Osteoblast (primary cell): ENCODE results near the gene RPRD1B. TPM values are rescaled to one million over a fixed set of nuclear protein-coding genes. Genes with fewer than 3 reads are reported as not detected.

Experiments
- DNase-seq: peaks from one replicate; pipeline ENCODE4 v3.0.0; 2011; ENCODE audit warnings: low spot score, mixed read lengths; ENCODE audit not compliant: insufficient read length; ENCODE audit errors: missing footprints
- H2AFZ ChIP-seq: 2 replicates; pipeline ENCODE4 v1.6.0; 2011; ENCODE audit warnings: mild to moderate bottlenecking, low read length
- H3K27ac ChIP-seq: 2 replicates; pipeline ENCODE4 v1.5.1; 2011; ENCODE audit warnings: mild to moderate bottlenecking, low read depth, low read length, moderate library complexity
- H3K27me3 ChIP-seq: 2 replicates; pipeline ENCODE4 v1.6.0; 2012; ENCODE audit warnings: mild to moderate bottlenecking, control low read depth, inconsistent platforms, low read length, moderate library complexity; ENCODE audit not compliant: insufficient read depth
- H3K36me3 ChIP-seq: 2 replicates; pipeline ENCODE4 v1.5.1; 2011; ENCODE audit warnings: mild to moderate bottlenecking, low read length, control low read depth, moderate library complexity; ENCODE audit not compliant: insufficient read depth
- H3K4me1 ChIP-seq: 2 replicates; pipeline ENCODE4 v1.5.1; 2011; ENCODE audit warnings: mild to moderate bottlenecking, low read length, control low read depth, moderate library complexity; ENCODE audit not compliant: insufficient read depth
- H3K4me2 ChIP-seq: 2 replicates; pipeline ENCODE4 v1.6.0; 2011; ENCODE audit warnings: mild to moderate bottlenecking, low read length; ENCODE audit not compliant: insufficient read depth
- H3K4me3 ChIP-seq: fragments of 200-600 bp; sonication (generic); 3 replicates; pipeline ENCODE4 v1.5.1; 2012; ENCODE audit warnings: mild to moderate bottlenecking, low read length, inconsistent platforms; ENCODE audit not compliant: insufficient read depth
- H3K79me2 ChIP-seq: 2 replicates; pipeline ENCODE4 v1.6.0; 2012; ENCODE audit warnings: mild to moderate bottlenecking, low read length, control low read depth, inconsistent platforms; ENCODE audit not compliant: insufficient read depth
- H3K9me3 ChIP-seq: 2 replicates; pipeline ENCODE4 v1.5.1; 2011; ENCODE audit warnings: low read depth, low read length, control low read depth
- H4K20me1 ChIP-seq: 2 replicates; pipeline ENCODE4 v1.6.0; 2012; ENCODE audit warnings: mild to moderate bottlenecking, low read length, control low read depth; ENCODE audit not compliant: insufficient read depth
- CTCF ChIP-seq: IDR thresholded peaks from 2 replicates; pipeline ENCODE4 v1.5.1; 2011; ENCODE audit warnings: mild to moderate bottlenecking, low read depth, low read length, moderate library complexity; ENCODE audit errors: extremely low read depth
- total RNA-seq: library from RNA; depleted of rRNA; stranded (reverse); fragments of >200 nt; gene quantifications from 2 replicates; pipeline ENCODE4 v1.2.3, GENCODE V29; 2012

Gene RPRD1B
- total RNA-seq, 1 donor, result 29.3 TPM

GRCh38 chr20:38073307-38074071, 39.9 kb downstream of the RPRD1B start:
- peaks cover 35% of the 10 kb centered on the region for H3K4me1 ChIP-seq
- H3K27ac ChIP-seq, result peak overlapping the region; percentile 57
- H3K4me2 ChIP-seq, result no peak overlapping the region
- peak; percentile 85 for TF ChIP-seq CTCF
- peaks cover 24% of the 10 kb centered on the region for H3K79me2 ChIP-seq
- no peak overlapping the region for H2AFZ ChIP-seq
- no peak overlapping the region for H3K4me3 ChIP-seq
- DNase-seq, result peak; percentile 92
- H3K9me3 ChIP-seq, result no peaks in the 10 kb centered on the region
- no peaks in the 10 kb centered on the region for H4K20me1 ChIP-seq
- no peaks in the 10 kb centered on the region for H3K27me3 ChIP-seq
- peaks cover 37% of the 10 kb centered on the region for H3K36me3 ChIP-seq

GRCh38 chr20:38075161-38075998, 41.8 kb downstream of the RPRD1B start:
- peak overlapping the region; percentile 19 for H3K27ac ChIP-seq
- peaks cover 34% of the 10 kb centered on the region for H3K79me2 ChIP-seq
- H2AFZ ChIP-seq, result no peak overlapping the region
- no peak overlapping the region for H3K4me2 ChIP-seq
- no peak for DNase-seq
- no peaks in the 10 kb centered on the region for H3K27me3 ChIP-seq
- TF ChIP-seq CTCF, result no peak
- peaks cover 38% of the 10 kb centered on the region for H3K36me3 ChIP-seq
- H3K4me3 ChIP-seq, result no peak overlapping the region
- H4K20me1 ChIP-seq, result no peaks in the 10 kb centered on the region
- no peaks in the 10 kb centered on the region for H3K9me3 ChIP-seq
- peaks cover 35% of the 10 kb centered on the region for H3K4me1 ChIP-seq

GRCh38 chr20:38076548-38076947, 43.0 kb downstream of the RPRD1B start:
- no peak overlapping the region for H3K4me2 ChIP-seq
- peaks cover 35% of the 10 kb centered on the region for H3K4me1 ChIP-seq
- H3K27me3 ChIP-seq, result no peaks in the 10 kb centered on the region
- H4K20me1 ChIP-seq, result no peaks in the 10 kb centered on the region
- no peaks in the 10 kb centered on the region for H3K9me3 ChIP-seq
- no peak overlapping the region for H3K4me3 ChIP-seq
- no peak for TF ChIP-seq CTCF
- peaks cover 45% of the 10 kb centered on the region for H3K79me2 ChIP-seq
- H3K27ac ChIP-seq, result no peak overlapping the region
- peaks cover 27% of the 10 kb centered on the region for H3K36me3 ChIP-seq
- H2AFZ ChIP-seq, result no peak overlapping the region
- DNase-seq, result no peak

- H3K4me3 ChIP-seq, result no peak overlapping the region
- no peak overlapping the region for H2AFZ ChIP-seq
- H3K36me3 ChIP-seq, result peaks cover 20% of the 10 kb centered on the region
- peaks cover 27% of the 10 kb centered on the region for H3K4me1 ChIP-seq
- TF ChIP-seq CTCF, result no peak
- H3K27me3 ChIP-seq, result no peaks in the 10 kb centered on the region
- no peak overlapping the region for H3K4me2 ChIP-seq
- DNase-seq, result no peak
- H4K20me1 ChIP-seq, result no peaks in the 10 kb centered on the region
- H3K79me2 ChIP-seq, result peaks cover 52% of the 10 kb centered on the region
- no peak overlapping the region for H3K27ac ChIP-seq
- H3K9me3 ChIP-seq, result no peaks in the 10 kb centered on the region
These were observed 44.5 kb downstream of the RPRD1B start for GRCh38 chr20:38078084-38078483.
